ENCODE results near the gene ZKSCAN1. TPM values are rescaled to one million over a fixed set of nuclear protein-coding genes. Genes with fewer than 3 reads are reported as not detected.
"Not testable (repeated sequence)": the region's sequence is repeated elsewhere in the genome, so short reads cannot be mapped to it uniquely, and the experiment has no call there.

ZKSCAN1 gene
- total RNA-seq, 1 donor from 2014 or later: 84.1 TPM

DNA sequence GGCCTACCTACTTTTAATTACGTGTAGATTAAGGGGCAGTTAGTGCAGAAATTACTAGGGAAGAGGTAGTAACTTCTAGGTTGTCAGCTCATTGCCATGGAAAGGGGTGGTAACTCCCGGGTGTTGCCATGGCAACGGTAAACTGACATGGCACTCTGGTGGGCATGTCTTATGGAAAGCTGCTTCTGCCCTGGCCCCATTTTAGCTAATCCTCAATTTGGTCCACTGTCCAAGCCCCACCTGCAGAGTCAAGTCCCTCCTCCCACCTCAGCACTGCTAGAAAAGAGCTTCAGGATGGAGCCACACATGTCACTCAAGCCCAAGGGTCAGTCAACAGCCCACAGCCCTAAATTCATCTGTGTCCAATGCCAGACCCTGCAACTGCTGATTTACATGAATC is 7.5 kb upstream of the ZKSCAN1 start:
- TF ChIP-seq, protein P1, sequence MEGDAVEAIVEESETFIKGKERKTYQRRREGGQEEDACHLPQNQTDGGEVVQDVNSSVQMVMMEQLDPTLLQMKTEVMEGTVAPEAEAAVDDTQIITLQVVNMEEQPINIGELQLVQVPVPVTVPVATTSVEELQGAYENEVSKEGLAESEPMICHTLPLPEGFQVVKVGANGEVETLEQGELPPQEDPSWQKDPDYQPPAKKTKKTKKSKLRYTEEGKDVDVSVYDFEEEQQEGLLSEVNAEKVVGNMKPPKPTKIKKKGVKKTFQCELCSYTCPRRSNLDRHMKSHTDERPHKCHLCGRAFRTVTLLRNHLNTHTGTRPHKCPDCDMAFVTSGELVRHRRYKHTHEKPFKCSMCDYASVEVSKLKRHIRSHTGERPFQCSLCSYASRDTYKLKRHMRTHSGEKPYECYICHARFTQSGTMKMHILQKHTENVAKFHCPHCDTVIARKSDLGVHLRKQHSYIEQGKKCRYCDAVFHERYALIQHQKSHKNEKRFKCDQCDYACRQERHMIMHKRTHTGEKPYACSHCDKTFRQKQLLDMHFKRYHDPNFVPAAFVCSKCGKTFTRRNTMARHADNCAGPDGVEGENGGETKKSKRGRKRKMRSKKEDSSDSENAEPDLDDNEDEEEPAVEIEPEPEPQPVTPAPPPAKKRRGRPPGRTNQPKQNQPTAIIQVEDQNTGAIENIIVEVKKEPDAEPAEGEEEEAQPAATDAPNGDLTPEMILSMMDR (IDR thresholded peaks at IDR 0.05): no peak
- H3K27ac Mint-ChIP-seq (ENCODE audit: unreplicated experiment): no peak overlapping the region
- peaks cover 19% of the 10 kb centered on the region for H3K27me3 Mint-ChIP-seq (ENCODE audit: unreplicated experiment)
- DNase-seq (ENCODE audit: extremely low spot score, unreplicated experiment): no peak
- no peak overlapping the region for H3K4me3 Mint-ChIP-seq (ENCODE audit: unreplicated experiment)
- no peaks in the 10 kb centered on the region for H3K36me3 Mint-ChIP-seq (ENCODE audit: unreplicated experiment)
- H3K4me1 Mint-ChIP-seq (ENCODE audit: unreplicated experiment): peaks cover 8% of the 10 kb centered on the region
- no peaks in the 10 kb centered on the region for H3K9me3 Mint-ChIP-seq (ENCODE audit: unreplicated experiment)

DNA sequence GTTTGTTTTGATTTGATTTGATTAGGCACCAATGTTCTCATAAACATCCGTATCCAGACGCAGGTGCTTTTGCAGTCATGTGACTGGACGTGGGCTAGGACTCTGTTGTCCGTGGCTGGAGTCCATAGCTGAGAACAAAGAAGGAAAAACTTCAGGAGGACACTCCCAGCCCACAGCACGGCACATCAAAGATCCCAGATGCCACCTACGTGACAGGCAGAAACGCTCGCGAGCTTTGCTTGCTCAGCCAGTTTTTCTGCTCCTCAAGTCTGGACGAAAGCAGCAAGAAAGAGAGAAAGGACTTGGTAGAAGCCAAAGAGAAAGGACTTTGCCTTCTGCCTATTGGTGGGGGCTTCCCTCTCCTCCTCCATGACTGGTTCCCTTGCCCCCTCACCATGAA is 6.9 kb upstream of the ZKSCAN1 start:
- Mint-ChIP-seq H3K27ac (ENCODE audit: unreplicated experiment) (no peak overlapping the region), H3K4me3 (ENCODE audit: unreplicated experiment) (no peak overlapping the region), H3K9me3 (ENCODE audit: unreplicated experiment) (no peaks in the 10 kb centered on the region), H3K4me1 (ENCODE audit: unreplicated experiment) (peaks cover 6% of the 10 kb centered on the region), H3K36me3 (ENCODE audit: unreplicated experiment) (no peaks in the 10 kb centered on the region), H3K27me3 (ENCODE audit: unreplicated experiment) (peaks cover 15% of the 10 kb centered on the region)
- TF ChIP-seq, protein P1 (IDR thresholded peaks at IDR 0.05): no peak
- DNase-seq (ENCODE audit: extremely low spot score, unreplicated experiment): no peak

DNA sequence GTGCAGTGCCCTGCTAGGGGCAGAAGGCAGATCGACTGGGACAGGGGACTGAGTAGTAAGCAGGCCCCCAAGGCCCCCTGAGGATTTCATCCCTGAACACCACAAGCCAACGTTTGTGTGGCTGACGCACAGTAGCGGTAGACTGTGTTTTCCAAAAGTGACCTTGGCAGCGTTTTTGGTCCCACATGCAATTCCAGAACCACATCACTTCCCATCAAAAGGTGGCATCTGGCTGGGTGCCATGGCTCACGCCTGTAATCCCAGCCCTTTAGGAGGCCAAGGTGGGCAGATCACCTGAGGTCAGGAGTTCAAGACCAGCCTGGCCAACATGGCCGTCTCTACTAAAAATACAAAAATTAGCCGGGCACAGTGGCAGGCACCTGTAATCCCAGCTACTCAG is 5.4 kb upstream of the ZKSCAN1 start:
- not testable (repeated sequence) for H3K36me3 Mint-ChIP-seq (ENCODE audit: unreplicated experiment); DNase-seq (ENCODE audit: extremely low spot score, unreplicated experiment); H3K9me3 Mint-ChIP-seq (ENCODE audit: unreplicated experiment); H3K27me3 Mint-ChIP-seq (ENCODE audit: unreplicated experiment); H3K4me3 Mint-ChIP-seq (ENCODE audit: unreplicated experiment); H3K27ac Mint-ChIP-seq (ENCODE audit: unreplicated experiment); H3K4me1 Mint-ChIP-seq (ENCODE audit: unreplicated experiment)

DNA sequence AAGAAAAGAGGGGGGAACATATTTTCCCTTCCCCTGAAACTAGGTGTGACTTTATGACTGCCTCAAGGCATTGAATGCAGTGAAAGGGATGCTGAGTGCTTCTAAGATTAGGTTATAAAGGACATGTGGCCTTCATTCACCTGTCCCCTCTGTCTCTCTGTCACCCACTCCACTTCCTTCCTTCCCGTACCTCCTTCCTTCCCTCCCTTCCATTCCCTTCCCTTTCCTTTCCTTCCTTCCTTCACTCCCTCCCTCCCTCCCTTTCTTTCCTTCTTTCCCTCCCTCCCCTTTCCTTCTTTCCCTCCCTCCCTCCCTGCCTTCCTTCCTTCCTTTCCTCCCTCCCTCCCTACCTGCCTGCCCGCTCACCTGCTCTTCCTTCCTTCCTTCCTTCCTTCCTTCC is 4.5 kb upstream of the ZKSCAN1 start:
- peaks cover 6% of the 10 kb centered on the region for H3K4me1 Mint-ChIP-seq (ENCODE audit: unreplicated experiment)
- no peak overlapping the region for H3K4me3 Mint-ChIP-seq (ENCODE audit: unreplicated experiment)
- H3K9me3 Mint-ChIP-seq (ENCODE audit: unreplicated experiment): no peaks in the 10 kb centered on the region
- TF ChIP-seq, protein P1 (IDR thresholded peaks at IDR 0.05): no peak
- no peak overlapping the region for H3K27ac Mint-ChIP-seq (ENCODE audit: unreplicated experiment)
- H3K27me3 Mint-ChIP-seq (ENCODE audit: unreplicated experiment): peaks cover 8% of the 10 kb centered on the region
- DNase-seq (ENCODE audit: extremely low spot score, unreplicated experiment): no peak
- H3K36me3 Mint-ChIP-seq (ENCODE audit: unreplicated experiment): no peaks in the 10 kb centered on the region

DNA sequence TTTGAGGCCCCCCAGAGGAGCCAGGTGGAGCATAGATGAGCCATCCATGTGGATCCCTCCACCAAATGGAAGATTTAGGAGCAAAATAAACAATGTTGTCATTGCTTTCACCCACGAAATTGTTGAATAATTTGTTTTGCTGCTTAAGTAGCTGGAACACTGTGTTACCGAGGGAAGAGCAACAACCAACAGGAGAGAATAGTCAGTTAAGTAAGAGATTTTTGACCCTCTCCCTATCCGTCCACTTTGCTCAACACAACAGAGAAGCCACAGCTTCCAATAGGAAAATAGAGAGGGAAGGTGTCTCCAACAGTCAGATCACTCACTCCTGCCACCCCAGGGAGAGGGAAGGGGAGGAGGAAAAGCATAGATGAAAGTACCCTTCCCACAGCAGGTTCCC is 3.9 kb upstream of the ZKSCAN1 start:
- no peak overlapping the region for H3K27ac Mint-ChIP-seq (ENCODE audit: unreplicated experiment)
- H3K9me3 Mint-ChIP-seq (ENCODE audit: unreplicated experiment): no peaks in the 10 kb centered on the region
- H3K4me1 Mint-ChIP-seq (ENCODE audit: unreplicated experiment): peaks cover 7% of the 10 kb centered on the region
- TF ChIP-seq, protein P1 (IDR thresholded peaks at IDR 0.05): no peak
- H3K36me3 Mint-ChIP-seq (ENCODE audit: unreplicated experiment): no peaks in the 10 kb centered on the region
- H3K27me3 Mint-ChIP-seq (ENCODE audit: unreplicated experiment): peaks cover 8% of the 10 kb centered on the region
- no peak for DNase-seq (ENCODE audit: extremely low spot score, unreplicated experiment)
- H3K4me3 Mint-ChIP-seq (ENCODE audit: unreplicated experiment): no peak overlapping the region

DNA sequence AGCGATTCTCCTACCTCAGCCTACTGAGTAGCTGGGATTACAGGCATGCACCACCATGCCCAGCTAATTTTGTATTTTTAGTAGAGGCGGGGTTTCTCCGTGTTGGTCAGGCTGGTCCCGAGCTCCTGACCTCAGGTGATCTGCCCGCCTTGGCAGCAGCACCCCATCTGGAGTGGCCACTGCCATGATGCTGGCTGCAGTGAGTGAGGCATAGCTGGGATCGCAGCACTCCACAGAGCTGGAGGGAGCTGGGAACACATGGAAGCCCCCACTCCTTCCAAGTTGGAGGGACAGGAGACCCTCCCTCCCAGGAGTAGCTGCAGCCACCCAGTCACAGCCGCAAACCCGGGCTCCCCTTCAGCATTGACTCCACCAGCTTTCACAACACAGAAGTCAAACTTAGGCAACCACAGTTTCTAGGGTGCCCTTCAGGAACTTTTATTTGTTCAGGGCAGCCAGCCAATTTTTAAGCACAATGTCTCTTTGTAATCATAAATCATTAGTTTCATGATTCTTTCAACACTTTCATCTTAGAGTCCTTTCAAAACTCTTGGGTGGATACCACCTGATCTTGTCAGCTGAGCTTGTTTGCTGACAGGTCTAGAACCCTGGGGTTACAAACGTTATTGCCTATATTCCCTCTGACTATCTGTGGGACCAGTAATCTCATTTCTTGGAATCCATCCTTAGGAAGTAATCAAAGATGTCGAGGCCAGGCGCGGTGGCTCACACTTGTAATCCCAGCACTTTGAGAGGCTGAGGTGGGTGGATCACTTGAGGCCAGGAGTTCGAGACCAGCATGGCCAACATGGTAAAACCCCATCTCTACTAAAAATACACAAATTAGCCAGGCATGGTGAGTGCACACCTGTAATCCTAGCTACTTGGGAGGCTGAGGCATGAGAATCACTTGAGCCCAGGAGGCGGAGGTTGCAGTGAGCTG is 2.7 kb upstream of the ZKSCAN1 start:
- not testable (repeated sequence) for DNase-seq (ENCODE audit: extremely low spot score, unreplicated experiment); H3K9me3 Mint-ChIP-seq (ENCODE audit: unreplicated experiment); H3K27ac Mint-ChIP-seq (ENCODE audit: unreplicated experiment); H3K4me3 Mint-ChIP-seq (ENCODE audit: unreplicated experiment); H3K27me3 Mint-ChIP-seq (ENCODE audit: unreplicated experiment); H3K36me3 Mint-ChIP-seq (ENCODE audit: unreplicated experiment)
- H3K4me1 Mint-ChIP-seq (ENCODE audit: unreplicated experiment): peaks cover 18% of the 10 kb centered on the region
